Renal pelvis (tissue), 4 donors: ENCODE data around the gene STAT5A. TPM values are rescaled to one million over a fixed set of nuclear protein-coding genes. Genes with fewer than 3 reads are reported as not detected.

Experiments used
- DNase-seq: peaks from one replicate; pipeline ENCODE4 v3.0.0-alpha.2; 2013
- polyA plus RNA-seq, 3 donors: library from polyadenylated mRNA; unstranded; fragments of 120-200 nt; gene quantifications; one replicate each; pipeline ENCODE4 v1.2.1, GENCODE V29; 2013; ENCODE audit not compliant: insufficient read length in 3 of 3

The STAT5A gene
- polyA plus RNA-seq, 3 donors: 4.9 to 7.6 (median 6.0) TPM

- no peak for DNase-seq
These were observed 21.2 kb upstream of the STAT5A start for GRCh38 chr17:42266918-42267766.

DNA sequence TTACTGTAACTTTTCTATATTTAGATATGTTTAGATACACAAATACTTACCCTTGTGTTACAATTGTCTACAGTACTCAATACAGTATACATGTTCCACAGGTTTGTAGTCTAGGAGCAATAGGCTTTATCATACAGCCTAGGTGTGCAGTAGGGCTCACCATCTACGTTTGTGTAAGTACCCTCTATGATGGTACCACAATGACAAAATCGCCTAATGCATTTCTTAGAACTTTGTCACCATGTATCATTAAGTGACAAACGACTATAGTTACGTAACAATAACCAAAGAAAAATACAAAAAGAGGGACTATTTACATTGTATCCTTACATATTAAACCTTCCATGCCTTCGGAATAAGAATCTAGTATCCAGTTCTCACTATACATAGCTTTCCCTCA, 20.1 kb upstream of the STAT5A start:
- no peak for DNase-seq

DNA sequence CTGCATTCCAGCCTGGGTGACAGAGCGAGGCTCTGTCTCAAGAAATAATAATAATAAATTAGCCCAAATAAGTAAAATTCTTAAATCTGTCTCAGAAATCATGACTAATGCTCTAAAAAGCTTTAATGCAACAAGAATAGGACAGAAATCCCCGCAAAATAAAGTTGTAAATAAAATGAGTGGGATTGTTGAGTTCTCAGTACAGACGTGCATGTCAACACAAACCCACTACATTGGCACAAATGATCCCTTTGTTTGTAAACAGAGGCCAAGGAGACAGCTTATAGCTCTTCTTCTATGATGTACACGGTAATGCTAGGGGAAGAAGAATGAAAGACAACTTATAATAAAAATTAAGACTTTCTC, 18.1 kb upstream of the STAT5A start:
- DNase-seq: no peak

- DNase-seq: no peak
These were observed 17.7 kb upstream of the STAT5A start for GRCh38 chr17:42270596-42270995.

DNA sequence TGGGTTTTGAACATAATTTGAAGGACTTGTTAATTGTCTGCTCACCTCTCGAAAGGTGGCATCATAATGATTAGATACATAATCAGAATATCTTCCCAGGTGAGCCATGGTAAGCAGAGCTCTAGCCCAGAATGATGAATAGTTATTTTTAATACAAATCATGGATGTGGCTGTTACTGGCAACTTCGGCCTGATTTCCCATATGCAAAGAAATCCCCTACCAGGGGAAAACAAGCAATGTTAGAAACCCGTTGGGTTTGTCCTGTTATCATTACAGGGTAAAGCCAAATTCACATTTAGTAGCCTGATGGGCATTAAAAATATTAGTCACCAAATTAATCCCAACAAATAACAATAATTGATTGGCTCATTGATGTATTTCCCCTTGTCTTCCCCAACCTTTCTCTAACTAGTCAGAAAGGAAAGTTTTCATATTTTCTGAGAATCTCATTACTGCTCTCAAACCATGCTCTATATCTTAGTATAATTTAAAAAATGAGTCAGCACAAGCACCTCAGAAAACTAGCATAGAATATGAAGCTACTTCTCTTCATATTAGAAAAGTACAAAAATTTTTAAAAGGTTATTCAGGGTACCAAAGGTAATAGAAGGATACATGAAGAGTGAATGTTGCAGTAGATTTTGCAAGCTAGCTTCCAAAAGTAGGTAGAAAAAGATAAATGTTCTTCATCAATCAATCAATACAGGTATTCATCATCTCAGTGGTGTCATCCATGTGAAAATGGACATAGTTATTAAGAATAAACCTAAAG, 17.1 kb upstream of the STAT5A start:
- DNase-seq: no peak

DNA sequence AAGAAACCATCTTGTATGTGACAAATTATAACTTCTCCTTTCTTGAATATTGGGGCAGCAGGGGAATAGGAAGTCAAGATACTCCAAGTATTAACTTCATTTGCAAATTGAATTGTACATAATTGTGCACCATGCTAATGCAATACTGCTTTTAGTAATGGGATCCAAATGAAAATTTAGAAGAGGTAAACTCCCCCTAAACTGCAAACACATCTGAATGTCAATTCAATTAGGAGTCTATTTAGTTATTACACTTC, 16.6 kb upstream of the STAT5A start:
- DNase-seq: no peak

GRCh38 chr17:42272162-42272907, 16.0 kb upstream of the STAT5A start:
- DNase-seq: no peak

DNA sequence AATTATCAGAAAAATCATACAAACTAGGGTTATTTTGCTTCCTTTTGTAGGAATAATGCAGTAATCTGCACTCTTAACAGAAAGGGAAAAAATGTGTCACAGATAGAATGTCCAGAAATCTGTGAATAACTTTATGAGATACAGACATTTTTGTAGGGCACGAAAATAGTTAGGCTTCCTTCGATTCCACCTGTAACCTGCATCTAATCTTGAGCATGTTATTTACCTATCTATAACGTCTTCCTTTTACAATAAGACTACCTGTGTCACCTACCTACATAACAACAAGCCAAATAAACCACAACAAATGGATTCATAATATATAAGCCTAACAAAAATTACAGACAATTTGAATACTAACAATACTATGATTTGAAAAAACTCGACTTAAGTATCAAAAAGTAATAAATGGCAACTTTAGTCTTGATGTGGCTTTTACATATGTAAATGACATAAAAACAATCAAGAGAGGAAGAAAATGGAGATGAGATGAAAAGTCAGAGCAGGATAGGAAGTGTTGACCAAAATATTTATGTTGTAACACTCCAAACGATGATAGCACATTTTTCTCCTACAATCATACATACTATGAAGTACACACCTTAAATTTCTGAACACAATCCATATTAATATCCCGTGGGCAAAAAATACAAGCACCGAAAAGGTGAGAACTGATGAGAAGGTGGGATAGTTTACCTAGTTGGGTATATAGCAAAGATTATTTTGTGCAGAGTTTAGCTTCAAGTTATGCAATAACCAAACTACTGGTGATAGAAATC, 14.6 kb upstream of the STAT5A start:
- no peak for DNase-seq

- no peak for DNase-seq
These were observed 14.1 kb upstream of the STAT5A start for GRCh38 chr17:42274253-42274542.

DNA sequence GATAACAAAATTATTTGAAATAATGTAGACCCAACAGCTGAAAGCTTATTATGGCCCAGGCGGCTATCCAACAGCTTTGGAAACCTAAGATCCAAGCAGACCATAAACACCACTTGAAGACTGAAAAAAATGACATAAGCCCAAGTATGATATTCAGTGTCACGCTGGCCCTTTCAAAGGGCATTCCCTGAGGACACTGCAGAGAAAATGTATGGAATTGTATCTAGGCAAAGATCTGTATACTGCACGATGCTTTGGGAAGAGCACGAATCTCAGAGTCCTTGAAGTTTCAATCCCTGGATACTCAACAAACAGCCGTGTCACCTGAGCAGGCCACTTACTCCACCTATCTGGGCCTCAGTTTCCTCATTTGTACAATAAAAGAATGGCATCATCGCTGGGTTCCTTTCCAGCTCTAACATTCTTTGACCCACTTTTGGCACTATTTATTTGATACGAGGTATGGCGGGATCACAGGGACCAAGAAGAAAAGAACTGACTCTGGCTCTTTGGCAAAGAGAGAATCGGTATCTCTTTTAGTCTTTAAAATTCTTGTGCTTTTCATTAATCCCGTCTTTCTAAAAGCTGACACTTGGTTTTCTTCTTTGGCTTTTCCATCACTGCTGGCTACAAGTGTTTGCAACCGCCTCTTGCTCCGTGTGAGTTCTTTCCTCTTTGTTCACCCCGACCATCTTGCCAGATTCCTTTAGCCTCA, 13.3 kb upstream of the STAT5A start:
- DNase-seq: no peak

- DNase-seq: peak; percentile 49
These were observed 12.6 kb upstream of the STAT5A start for GRCh38 chr17:42275527-42276358.

DNA sequence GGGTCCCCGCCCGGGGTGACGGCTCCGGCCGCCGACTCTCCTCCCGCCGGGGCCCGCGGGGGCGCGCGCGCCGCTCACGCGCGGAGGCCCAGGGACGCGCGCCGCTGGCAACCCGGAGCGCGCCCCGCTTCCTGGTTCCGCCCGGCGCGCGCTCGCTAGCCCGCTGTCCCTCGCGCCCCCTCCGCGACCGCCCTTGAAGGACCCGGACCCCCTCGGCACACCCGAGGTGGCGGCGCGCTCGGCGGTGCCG, 12.0 kb upstream of the STAT5A start, which contains the start of gene STAT5B:
STAT5B (minus strand) TSS at position 33 of the 250 bp plus-strand sequence. CDS start 44,264 bp downstream, outside the sequence.
- DNase-seq: peak; percentile 81

- DNase-seq: peak; percentile 65
These were observed 11.5 kb upstream of the STAT5A start for GRCh38 chr17:42276609-42277341.

- no peak for DNase-seq
These were observed 11.0 kb upstream of the STAT5A start for GRCh38 chr17:42277342-42277712.

GRCh38 chr17:42279776-42280630, 8.3 kb upstream of the STAT5A start:
- no peak for DNase-seq

GRCh38 chr17:42281571-42282096, 6.7 kb upstream of the STAT5A start:
- DNase-seq: no peak

GRCh38 chr17:42282478-42283080, 5.7 kb upstream of the STAT5A start:
- no peak for DNase-seq

GRCh38 chr17:42283241-42284023, 4.9 kb upstream of the STAT5A start:
- no peak for DNase-seq
